ENCODE measurements around the gene ZMYM1. TPM values are rescaled to one million over a fixed set of nuclear protein-coding genes. Genes with fewer than 3 reads are reported as not detected.

Gene ZMYM1
- total RNA-seq, 1 experiment from 2014 or later, result 29.4 TPM

- Histone ChIP-seq H4K5ac (ENCODE audit: insufficient read length, low read depth, low read length) (no peak overlapping the region), H3K23me2 (ENCODE audit: insufficient read length, low read depth, low read length, poor library complexity, severe bottlenecking) (no peaks in the 10 kb centered on the region), H3K9me3 (ENCODE audit: control insufficient read depth, low read depth, low read length) (no peaks in the 10 kb centered on the region), H2BK15ac (ENCODE audit: low read depth, low read length) (no peak overlapping the region), H3K27me3 (ENCODE audit: insufficient read depth, low read length) (no peaks in the 10 kb centered on the region), H3K4me2 (ENCODE audit: insufficient read depth, insufficient read length, low read length) (no peak overlapping the region), H3K56ac (ENCODE audit: insufficient read length, low read depth, low read length) (no peak overlapping the region), H3K4ac (ENCODE audit: low read depth, low read length) (no peak overlapping the region), H3K23ac (ENCODE audit: insufficient read length, low read depth, low read length) (no peak overlapping the region), H4K91ac (ENCODE audit: insufficient read length, low read depth, low read length) (no peak overlapping the region), H2BK120ac (ENCODE audit: low read depth, low read length, poor library complexity, severe bottlenecking) (no peak overlapping the region), H3T11ph (ENCODE audit: low read length) (no peak overlapping the region), H2AK5ac (ENCODE audit: insufficient read length, low read length) (no peak overlapping the region), H2BK12ac (ENCODE audit: insufficient read length, low read depth, low read length) (no peak overlapping the region), H3K79me2 (ENCODE audit: insufficient read depth, low read length) (no peaks in the 10 kb centered on the region), H3K79me1 (ENCODE audit: insufficient read depth, low read depth, low read length, poor library complexity, severe bottlenecking) (no peaks in the 10 kb centered on the region), H2AFZ (ENCODE audit: low read length) (no peak overlapping the region), H3K18ac (ENCODE audit: insufficient read length, low read depth, low read length) (no peak overlapping the region), H3K27ac (ENCODE audit: insufficient read length, low read depth, low read length) (no peak overlapping the region), H3K9ac (ENCODE audit: extremely low read depth, insufficient read length, low read length) (no peak overlapping the region), H2BK5ac (ENCODE audit: insufficient read length, low read length) (no peak overlapping the region), H4K8ac (replicated peaks; ENCODE audit: insufficient read length, low read depth, low read length) (no peak overlapping the region), H3K4me1 (ENCODE audit: insufficient read depth, low read length) (no peaks in the 10 kb centered on the region), H3K14ac (ENCODE audit: insufficient read depth, low read length) (no peak overlapping the region), H2BK20ac (ENCODE audit: low read depth, low read length, poor library complexity, severe bottlenecking) (no peak overlapping the region), H4K20me1 (ENCODE audit: control insufficient read depth, insufficient read depth, insufficient read length) (no peaks in the 10 kb centered on the region)
- Mint-ChIP-seq H3K27me3 (ENCODE audit: low read depth) (no peaks in the 10 kb centered on the region), H3K4me1 (no peaks in the 10 kb centered on the region), H3K36me3 (ENCODE audit: insufficient read depth in 1 of 3, low read depth in 3 of 3) (peaks cover 7 to 38% (median 38%) of the 10 kb centered on the region in 3 experiments), H3K9me3 (no peaks in the 10 kb centered on the region; a peak in 1 of 5 replicates), H3K27ac (no peak overlapping the region), H3K4me3 (no peak overlapping the region)
- whole genome bisulfite sequencing (ENCODE audit: extremely low coverage, insufficient read length, low lambda C conversion rate), result no CpG with 5 or more reads among the region's 8 CpGs
- TF ChIP-seq CTCF (conservative IDR thresholded peaks at IDR 0.05), result no peak
- DNase-seq, result no peak
These were observed 36.5 kb downstream of the ZMYM1 start for GRCh38 chr1:35115459-35116383.
